Astrocyte of the hippocampus (primary cell): ENCODE measurements around the gene FAM240A.
"Not testable (repeated sequence)": the region's sequence is repeated elsewhere in the genome, so short reads cannot be mapped to it uniquely, and the experiment has no call there.

Experiments used
- DNase-seq: peaks from one replicate; pipeline ENCODE4 v3.0.0; 2011; ENCODE audit warnings: low read depth, low spot score

FAM240A gene

GRCh38 chr3:46612324-46612723 is at the start of gene FAM240A:
Gene FAM240A, plus strand, starts transcription at chr3:46612525. Its CDS starts 159 bp downstream, at chr3:46612684.
- DNase-seq: peak; percentile 72

GRCh38 chr3:46564190-46565021 is 47.9 kb upstream of the FAM240A start:
- peak; percentile 49 for DNase-seq

DNA sequence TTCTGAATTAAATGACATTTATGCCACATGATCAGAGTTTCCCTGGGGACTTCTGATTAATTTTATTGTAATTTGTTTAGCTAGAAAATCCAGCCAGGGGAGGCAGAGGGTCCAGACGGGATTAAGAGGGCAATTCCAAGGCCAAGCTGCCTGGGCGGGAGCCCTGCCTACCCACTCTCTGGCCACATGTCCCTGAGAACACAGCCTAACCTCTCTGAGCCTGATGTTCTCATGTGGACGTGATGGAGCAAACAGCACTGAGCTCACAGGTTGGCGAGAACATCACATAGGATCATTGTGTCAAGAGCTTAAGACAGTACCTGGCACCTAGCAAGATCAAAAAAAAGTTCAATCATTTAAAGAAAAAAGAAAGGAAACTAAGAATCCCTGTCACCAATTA is 47.2 kb upstream of the FAM240A start:
- DNase-seq: no peak

GRCh38 chr3:46565607-46566039 is 46.7 kb upstream of the FAM240A start:
- peak; percentile 27 for DNase-seq

GRCh38 chr3:46566040-46566641 is 46.2 kb upstream of the FAM240A start, which contains the start of gene LRRC2:
Gene LRRC2, minus strand, starts transcription at chr3:46566302. Its CDS starts 14,711 bp downstream, at chr3:46551591.
- peak; percentile 69 for DNase-seq

DNA sequence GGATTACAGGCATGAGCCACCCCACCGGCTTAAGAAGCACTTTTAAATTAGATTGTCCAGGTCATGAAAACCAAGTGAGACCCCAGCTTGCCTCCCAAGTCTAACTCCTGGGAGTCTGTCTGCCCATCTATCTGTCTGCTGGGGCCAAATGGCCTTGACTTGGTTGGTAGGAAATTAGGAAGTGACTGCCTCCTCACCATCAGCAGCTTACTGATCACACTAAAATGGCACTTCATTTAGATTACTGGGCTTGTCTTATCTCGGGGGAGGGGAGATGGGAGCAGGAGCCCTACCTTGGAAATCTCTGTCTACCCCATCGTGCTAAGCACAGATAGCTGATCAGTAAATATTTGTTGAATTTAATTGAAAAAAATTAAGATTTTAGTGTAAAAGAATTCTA is 40.6 kb upstream of the FAM240A start:
- no peak for DNase-seq

DNA sequence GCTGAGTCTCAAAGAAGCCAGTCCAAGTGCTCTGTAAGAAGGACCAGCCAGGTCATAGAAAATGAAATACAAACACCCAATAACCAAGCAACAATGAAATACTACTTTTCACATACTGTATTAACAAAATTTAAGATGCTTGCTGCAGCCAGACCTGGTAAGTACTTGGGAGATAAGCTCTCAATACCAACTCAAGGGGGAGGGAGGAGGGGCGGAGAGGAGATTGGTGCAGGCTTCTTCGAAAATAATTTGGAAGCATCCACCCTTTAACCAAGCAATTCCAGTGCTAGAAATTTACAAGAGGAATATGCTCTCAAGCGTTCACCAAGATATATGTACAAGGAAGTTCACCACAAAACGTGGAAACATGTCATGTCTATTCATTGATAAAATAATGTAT is 38.6 kb upstream of the FAM240A start:
- no peak for DNase-seq

DNA sequence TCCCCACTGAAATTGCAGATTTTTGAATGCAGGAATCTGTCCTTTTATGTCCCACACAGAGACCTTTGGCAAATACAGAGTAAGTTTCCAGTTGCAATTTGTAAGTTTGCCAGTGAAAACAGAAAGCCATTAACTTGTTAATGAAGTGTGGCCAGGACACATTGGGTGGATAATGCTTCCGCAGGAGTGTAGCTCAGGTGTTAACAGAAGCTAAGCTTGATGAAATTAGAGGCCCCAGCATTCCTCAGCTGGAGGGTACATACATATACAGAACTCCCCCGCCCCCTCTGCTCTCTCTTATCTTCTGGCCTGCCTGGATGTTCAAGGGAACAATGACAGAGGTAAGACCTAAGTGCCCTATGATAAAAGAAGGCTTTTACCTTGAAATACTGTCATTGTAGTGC is 38.1 kb upstream of the FAM240A start:
- peak; percentile 26 for DNase-seq

DNA sequence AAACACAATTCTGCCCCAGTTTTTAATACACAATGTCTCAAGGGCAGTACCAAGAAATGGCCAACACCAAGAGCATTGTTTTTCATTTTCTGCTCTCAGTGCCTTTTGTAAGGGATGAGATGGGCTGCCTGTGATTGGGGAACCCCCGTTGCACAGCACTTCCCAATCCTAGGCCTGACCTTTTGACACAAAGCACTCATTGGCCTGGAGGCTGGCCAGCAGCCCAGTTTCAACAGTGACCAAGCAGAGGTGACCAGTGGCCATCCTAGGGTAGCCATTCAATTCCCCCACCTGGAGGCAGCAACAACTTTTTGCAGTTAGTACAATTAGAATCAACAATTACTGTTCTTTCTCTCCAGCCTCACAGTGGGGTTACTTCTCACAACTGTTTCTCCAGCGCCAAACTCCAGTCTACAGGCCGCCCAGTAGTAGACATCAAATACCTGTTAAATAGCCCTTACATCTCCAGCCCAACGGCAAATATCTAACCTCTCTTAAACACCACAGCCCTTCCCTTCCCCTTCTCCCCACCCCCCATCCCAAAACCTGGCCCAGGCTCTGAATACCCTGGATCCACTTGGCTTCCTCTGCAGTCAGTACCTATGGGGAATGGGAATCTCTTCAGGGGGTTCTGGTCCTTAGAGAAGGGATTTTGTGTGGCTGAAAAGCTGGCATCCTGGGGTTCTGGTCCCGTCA is 37.3 kb upstream of the FAM240A start:
- no peak for DNase-seq

- no peak for DNase-seq
Measured at GRCh38 chr3:46575577-46576222, 36.6 kb upstream of the FAM240A start.

DNA sequence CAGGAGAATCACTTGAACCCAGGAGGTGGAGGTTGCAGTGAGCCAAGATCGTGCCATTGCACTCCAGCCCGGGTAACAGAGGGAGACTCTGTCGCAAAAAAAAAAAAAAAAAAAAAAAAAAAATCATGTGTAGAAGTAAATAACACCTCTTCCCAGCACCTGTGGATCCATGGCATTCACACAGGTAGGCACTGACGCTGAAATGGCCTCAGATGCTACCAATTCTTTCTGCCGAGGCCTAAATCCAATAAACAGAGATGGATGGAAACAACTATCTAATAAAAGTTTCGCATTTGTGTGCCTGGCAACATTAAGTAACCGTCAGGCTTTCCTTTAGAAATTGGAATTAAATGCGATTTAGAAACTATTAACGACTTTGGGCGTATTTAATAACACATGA is 35.9 kb upstream of the FAM240A start:
- DNase-seq: no peak

DNA sequence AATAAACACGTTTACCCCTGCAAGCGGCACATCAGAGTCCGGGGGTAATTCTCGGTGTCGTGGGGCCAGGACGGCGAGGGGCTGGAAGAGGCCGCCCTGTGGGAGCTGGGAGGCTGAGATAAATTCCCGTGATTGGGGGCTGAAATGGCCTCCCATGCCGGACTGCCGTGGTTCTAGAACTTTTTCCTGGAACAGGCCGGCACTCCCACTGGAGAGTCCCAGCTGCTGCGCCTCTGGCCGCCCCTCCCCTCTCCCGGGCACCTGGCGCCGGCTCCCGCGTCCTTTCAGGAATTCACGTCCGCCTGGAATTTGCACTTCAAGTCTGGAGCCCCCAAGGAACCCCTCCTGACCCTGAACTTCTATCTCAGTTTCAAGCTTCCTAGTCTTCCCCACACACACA is 35.4 kb upstream of the FAM240A start:
- no peak for DNase-seq

DNA sequence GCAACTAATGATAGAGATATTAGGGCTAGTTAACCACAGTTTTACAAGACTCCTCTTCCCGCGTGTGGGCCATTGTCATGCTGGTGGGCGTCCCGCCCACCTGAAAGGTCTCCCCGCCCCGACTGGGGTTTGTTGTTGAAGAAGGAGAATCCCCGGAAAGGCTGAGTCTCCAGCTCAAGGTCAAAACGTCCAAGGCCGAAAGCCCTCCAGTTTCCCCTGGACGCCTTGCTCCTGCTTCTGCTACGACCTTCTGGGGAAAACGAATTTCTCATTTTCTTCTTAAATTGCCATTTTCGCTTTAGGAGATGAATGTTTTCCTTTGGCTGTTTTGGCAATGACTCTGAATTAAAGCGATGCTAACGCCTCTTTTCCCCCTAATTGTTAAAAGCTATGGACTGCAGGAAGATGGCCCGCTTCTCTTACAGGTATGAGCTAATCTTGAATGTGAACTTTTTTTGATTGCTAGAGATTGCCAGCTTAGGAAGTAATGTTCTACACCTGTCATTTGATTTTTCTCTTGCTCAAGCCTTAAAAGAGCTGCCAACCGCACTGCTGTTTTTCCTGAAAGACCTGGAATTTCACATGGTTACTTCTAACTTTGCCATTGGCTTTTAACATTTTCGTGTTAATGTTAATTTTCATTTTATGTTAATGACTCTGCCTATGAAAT is 34.6 kb upstream of the FAM240A start:
- DNase-seq: not testable (repeated sequence)

GRCh38 chr3:46578973-46579755 is 33.2 kb upstream of the FAM240A start:
- DNase-seq: no peak

- no peak for DNase-seq
Measured at GRCh38 chr3:46579756-46580286, 32.5 kb upstream of the FAM240A start.

- no peak for DNase-seq
Measured at GRCh38 chr3:46580675-46581074, 31.6 kb upstream of the FAM240A start.

GRCh38 chr3:46584598-46585467 is 27.5 kb upstream of the FAM240A start:
- DNase-seq: no peak

DNA sequence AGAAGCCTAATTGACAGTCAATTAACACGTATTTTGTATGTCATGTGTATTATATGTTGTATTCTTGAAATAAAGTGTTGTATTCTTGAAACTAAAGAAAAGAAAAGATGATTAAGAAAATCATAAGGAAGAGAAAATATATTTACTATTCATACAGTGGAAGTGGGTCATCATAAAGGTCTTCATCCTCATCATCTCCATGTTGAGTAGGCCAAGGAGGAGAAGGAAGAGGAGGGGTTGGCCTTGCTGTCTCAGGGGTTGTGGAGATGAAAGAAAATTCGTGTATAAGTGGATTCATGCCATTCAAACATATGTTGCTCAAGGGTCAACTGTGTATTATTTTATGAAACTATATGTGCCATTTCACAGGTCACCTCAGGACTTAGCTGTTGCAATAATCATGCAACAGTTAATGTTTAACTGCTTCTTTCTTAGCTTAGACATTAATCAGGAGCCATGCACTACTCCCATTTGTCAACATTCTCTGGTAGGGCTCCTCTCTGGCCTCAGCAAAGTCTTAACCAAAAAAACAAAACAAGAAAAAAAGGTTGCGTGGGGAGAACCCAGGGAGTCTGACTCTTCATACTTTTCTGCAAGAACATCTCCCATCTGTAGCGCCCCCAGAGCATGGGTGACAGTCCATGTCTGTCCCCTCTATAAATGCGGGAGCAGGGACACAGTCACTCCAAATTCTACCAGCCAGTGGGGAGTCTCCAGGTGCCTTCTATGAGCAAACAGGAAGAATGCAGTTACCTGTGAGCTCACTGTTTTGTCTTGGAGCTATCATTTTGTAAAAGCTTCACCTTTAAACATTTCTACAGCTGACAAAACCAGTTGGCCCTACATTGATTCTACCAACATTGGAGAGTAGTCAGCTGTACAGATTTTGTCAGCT is 26.3 kb upstream of the FAM240A start:
- DNase-seq: no peak
